PC-3 (cell line): ENCODE measurements around the gene LRRC8E. TPM values are rescaled to one million over a fixed set of nuclear protein-coding genes. Genes with fewer than 3 reads are reported as not detected.

Experiments used
- ATAC-seq: fragments of 200-7000 bp; cut with Tn5 transposase; 2 replicates; pipeline ENCODE4 v1.9.1; 2020; ENCODE audit warnings: mild to moderate bottlenecking, moderate library complexity
- BruUV-seq: library from RNA; stranded (reverse); fragments of 400-500 nt; replicated peaks from 2 replicates; lab custom pipeline; 2021; lab: Mats Ljungman, UMichigan
- CTCF ChIA-PET: fragments of 300-600 bp; sonication (Branson Sonifier 250); formaldehyde crosslinking; loops from one replicate; lab custom pipeline; 2022; ENCODE audit warnings: antibody characterized with exemption; lab: Charles Lee
- POLR2A ChIA-PET: fragments of 300-600 bp; sonication (Branson Sonifier 250); formaldehyde crosslinking; loops from one replicate; lab custom pipeline; 2022; ENCODE audit warnings: antibody characterized with exemption; ENCODE audit not compliant: unreplicated experiment; lab: Charles Lee
- DNase-seq: peaks from one replicate; pipeline ENCODE4 v3.0.0-alpha.2; 2015
- H2AFZ ChIP-seq: fragments of 300-600 bp; sonication (generic); 2 replicates; pipeline ENCODE4 v1.6.0; 2016; ENCODE audit warnings: antibody characterized with exemption, low read length
- H3F3A ChIP-seq: fragments of 300-600 bp; sonication (generic); one replicate; pipeline ENCODE4 v1.6.0; 2017; ENCODE audit warnings: antibody characterized with exemption, low read length, control low read depth, mild to moderate bottlenecking; ENCODE audit not compliant: unreplicated experiment
- H3K27ac ChIP-seq: fragments of 300-600 bp; sonication (generic); 2 replicates; pipeline ENCODE4 v1.5.1; 2016; ENCODE audit warnings: mild to moderate bottlenecking, low read length
- H3K27me3 ChIP-seq: fragments of 300-600 bp; sonication (generic); 2 replicates; pipeline ENCODE4 v1.6.1; 2016; ENCODE audit warnings: low read length, mixed read lengths
- H3K36me3 ChIP-seq: fragments of 300-600 bp; sonication (generic); 2 replicates; pipeline ENCODE4 v1.6.1; 2016; ENCODE audit warnings: low read depth, mixed run types, low read length, mixed read lengths
- H3K4me1 ChIP-seq: fragments of 300-600 bp; sonication (generic); 2 replicates; pipeline ENCODE4 v1.5.1; 2016; ENCODE audit warnings: low read length; ENCODE audit not compliant: insufficient read depth
- H3K4me2 ChIP-seq: fragments of 300-600 bp; sonication (generic); 2 replicates; pipeline ENCODE4 v1.6.0; 2016; ENCODE audit warnings: low read length
- H3K4me3 ChIP-seq: fragments of 300-600 bp; sonication (generic); 2 replicates; pipeline ENCODE4 v1.5.1; 2016; ENCODE audit warnings: mild to moderate bottlenecking, low read length, mixed read lengths
- H3K79me2 ChIP-seq: fragments of 300-600 bp; sonication (generic); 2 replicates; pipeline ENCODE4 v1.6.1; 2017; ENCODE audit warnings: low read length, mixed read lengths
- H3K9ac ChIP-seq: fragments of 300-600 bp; sonication (generic); 2 replicates; pipeline ENCODE4 v1.6.0; 2016; ENCODE audit warnings: mild to moderate bottlenecking, low read length
- H3K9me2 ChIP-seq: fragments of 300-600 bp; sonication (generic); replicated peaks from 2 replicates; pipeline ENCODE4 v1.6.1; 2016; ENCODE audit warnings: mixed run types, low read length, mixed read lengths
- H3K9me3 ChIP-seq: fragments of 300-600 bp; sonication (generic); 2 replicates; pipeline ENCODE4 v1.6.1; 2016; ENCODE audit warnings: low read length, mixed read lengths
- H4K20me1 ChIP-seq: fragments of 300-600 bp; sonication (generic); 2 replicates; pipeline ENCODE4 v1.6.1; 2016; ENCODE audit warnings: low read length, mixed read lengths
- CTCF ChIP-seq: fragments of 300-600 bp; sonication (generic); conservative IDR thresholded peaks from 2 replicates; pipeline ENCODE4 v1.5.1; 2017; ENCODE audit warnings: antibody characterized with exemption, low read depth, mild to moderate bottlenecking, low read length
- EZH2 ChIP-seq: fragments of 300-600 bp; sonication (generic); IDR thresholded peaks from one replicate; pipeline ENCODE4 v1.6.1; 2017; ENCODE audit warnings: antibody characterized with exemption, mild to moderate bottlenecking, low read length; ENCODE audit not compliant: unreplicated experiment
- EZH2phosphoT487 ChIP-seq: fragments of 300-600 bp; sonication (generic); IDR thresholded peaks from 2 replicates; pipeline ENCODE4 v1.6.1; 2018; ENCODE audit warnings: mild to moderate bottlenecking, antibody characterized with exemption, low read length, borderline replicate concordance
- intact Hi-C: fragments of 100-400 bp; cut with micrococcal nuclease; formaldehyde crosslinking; loops from 2 replicates; pipeline ENCODE4 v1.9.0; 2023
- total RNA-seq: library from RNA; depleted of rRNA; stranded (reverse); fragments of >200 nt; gene quantifications from 2 replicates; pipeline ENCODE4 v1.2.3, GENCODE V29; 2014

LRRC8E gene
- total RNA-seq, 1 experiment from 2014 or later = 30.8 TPM

- no TSS peak for BruUV-seq
These were observed 43.4 kb upstream of the LRRC8E start for GRCh38 chr19:7844951-7845350.

DNA sequence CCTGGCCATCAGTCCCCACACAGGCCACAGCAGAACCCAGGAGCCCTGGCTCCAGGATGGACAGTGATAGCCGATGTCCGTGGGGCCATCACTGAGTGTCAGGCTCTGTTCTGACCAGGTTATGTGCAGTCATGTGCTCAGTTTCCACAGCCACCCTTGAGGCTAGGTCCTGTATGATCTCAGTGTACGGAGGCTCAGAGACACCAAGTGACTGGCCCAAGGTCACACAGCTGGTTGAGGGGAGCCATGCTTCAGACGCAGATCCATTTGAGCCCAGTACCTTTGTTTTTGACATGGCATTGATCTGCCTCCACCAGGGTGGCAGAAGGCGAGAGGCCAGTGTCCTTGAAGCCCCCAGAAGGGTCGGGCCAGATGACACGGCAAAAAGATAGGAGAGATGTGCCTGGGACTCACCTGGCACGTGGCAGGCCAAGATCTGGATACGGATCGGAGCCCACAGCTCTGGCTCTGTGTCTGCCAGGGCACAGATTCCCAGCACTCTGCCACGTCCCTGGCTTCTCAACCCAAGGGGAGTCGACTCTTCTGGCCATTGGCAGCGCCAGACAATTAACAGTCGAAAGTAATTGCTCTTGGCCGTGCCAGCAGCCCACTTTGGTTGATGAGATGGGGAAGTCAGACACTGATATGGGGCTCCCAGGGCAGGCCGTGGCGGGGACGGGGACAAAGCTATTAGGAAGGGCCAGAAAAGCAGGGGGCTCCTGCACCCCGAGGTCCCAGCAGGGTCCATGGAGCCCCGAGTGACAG lies 42.7 kb upstream of the LRRC8E start:
- H4K20me1 ChIP-seq = no peaks in the 10 kb centered on the region
- no peak overlapping the region for H3K4me2 ChIP-seq
- no peak for DNase-seq
- H3K27me3 ChIP-seq = no peaks in the 10 kb centered on the region
- no peak for ATAC-seq
- ChIA-PET CTCF (no interaction called here), POLR2A (interaction anchor here (0.6 kb wide), 1 partner anchor 50 kb away, joined by 5 read pairs; no protein-coding TSS in a partner anchor)
- no peaks in the 10 kb centered on the region for H3K9me2 ChIP-seq
- no peaks in the 10 kb centered on the region for H3K4me1 ChIP-seq
- H3K4me3 ChIP-seq = no peak overlapping the region
- H3K9me3 ChIP-seq = no peaks in the 10 kb centered on the region
- no peak overlapping the region for H2AFZ ChIP-seq
- H3K27ac ChIP-seq = no peak overlapping the region
- BruUV-seq = no TSS peak
- intact Hi-C loops = no loop called here
- no peaks in the 10 kb centered on the region for H3F3A ChIP-seq
- H3K79me2 ChIP-seq = 0 out of 2 replicates have a peak, but pooled peaks cover under 1% of the 10 kb centered on the region
- TF ChIP-seq EZH2phosphoT487 (no peak), CTCF (no peak), EZH2 (no peak)
- no peak overlapping the region for H3K9ac ChIP-seq
- no peaks in the 10 kb centered on the region for H3K36me3 ChIP-seq

More at GRCh38 chr19:7844951-7845350, 43.4 kb upstream of the LRRC8E start:
- H3K27me3 ChIP-seq = no peaks in the 10 kb centered on the region
- no peaks in the 10 kb centered on the region for H3K36me3 ChIP-seq
- POLR2A ChIA-PET = interaction anchor here (0.6 kb wide), 1 partner anchor 49 kb away, joined by 5 read pairs; no protein-coding TSS in a partner anchor
- no peak overlapping the region for H3K4me3 ChIP-seq
- no peak for DNase-seq
- no peaks in the 10 kb centered on the region for H3K9me3 ChIP-seq
- ATAC-seq = no peak
- 0 out of 2 replicates have a peak, but pooled peaks cover 2% of the 10 kb centered on the region for H3K79me2 ChIP-seq
- TF ChIP-seq EZH2phosphoT487 (no peak), CTCF (no peak), EZH2 (no peak)
- no peak overlapping the region for H3K9ac ChIP-seq
- H3K4me1 ChIP-seq = no peaks in the 10 kb centered on the region
- intact Hi-C loops = no loop called here
- no peaks in the 10 kb centered on the region for H3F3A ChIP-seq
- no peaks in the 10 kb centered on the region for H3K9me2 ChIP-seq
- no peak overlapping the region for H3K27ac ChIP-seq
- CTCF ChIA-PET = no interaction called here
- H3K4me2 ChIP-seq = no peak overlapping the region
- no peaks in the 10 kb centered on the region for H4K20me1 ChIP-seq
- no peak overlapping the region for H2AFZ ChIP-seq

DNA sequence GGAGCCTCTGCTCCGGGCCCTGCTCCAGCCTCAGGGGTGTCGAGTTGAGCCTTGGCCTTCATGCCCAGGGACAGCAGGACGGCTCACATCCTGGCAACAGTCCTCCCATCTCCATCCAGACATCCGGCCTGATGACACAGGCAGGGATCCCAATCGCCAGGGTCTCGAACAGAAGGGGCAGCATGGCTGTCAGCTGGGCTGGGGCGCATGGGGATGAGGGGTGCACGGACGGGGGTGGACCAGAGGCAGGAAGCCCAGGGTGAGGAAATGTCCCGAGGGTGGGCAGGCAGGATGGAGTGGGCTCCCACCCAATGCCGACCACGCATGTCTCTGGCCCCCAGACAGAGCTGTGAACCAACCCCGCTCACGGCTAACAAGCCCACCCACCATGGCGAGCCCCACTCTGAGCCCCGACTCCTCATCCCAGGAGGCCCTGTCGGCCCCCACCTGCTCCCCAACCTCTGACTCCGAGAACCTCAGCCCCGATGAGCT lies 42.1 kb upstream of the LRRC8E start:
- Histone ChIP-seq H3F3A (no peaks in the 10 kb centered on the region), H3K36me3 (no peaks in the 10 kb centered on the region), H3K4me3 (no peak overlapping the region), H3K9me2 (no peaks in the 10 kb centered on the region), H3K79me2 (no peaks in the 10 kb centered on the region), H4K20me1 (no peaks in the 10 kb centered on the region), H3K9me3 (no peaks in the 10 kb centered on the region), H2AFZ (no peak overlapping the region), H3K4me1 (no peaks in the 10 kb centered on the region), H3K27me3 (no peaks in the 10 kb centered on the region), H3K4me2 (no peak overlapping the region), H3K27ac (no peak overlapping the region), H3K9ac (no peak overlapping the region)
- ChIA-PET POLR2A (no interaction called here), CTCF (no interaction called here)
- intact Hi-C loops = no loop called here
- DNase-seq = no peak
- TF ChIP-seq EZH2 = no peak
- TF ChIP-seq EZH2phosphoT487 = no peak
- no peak for TF ChIP-seq CTCF
- ATAC-seq = no peak
- BruUV-seq = no TSS peak
